Measurements from ENCODE around the gene COX6B2. TPM values are rescaled to one million over a fixed set of nuclear protein-coding genes. Genes with fewer than 3 reads are reported as not detected.

COX6B2 gene
- total RNA-seq, 1 donor from 2014 or later, result 0.87 TPM

DNA sequence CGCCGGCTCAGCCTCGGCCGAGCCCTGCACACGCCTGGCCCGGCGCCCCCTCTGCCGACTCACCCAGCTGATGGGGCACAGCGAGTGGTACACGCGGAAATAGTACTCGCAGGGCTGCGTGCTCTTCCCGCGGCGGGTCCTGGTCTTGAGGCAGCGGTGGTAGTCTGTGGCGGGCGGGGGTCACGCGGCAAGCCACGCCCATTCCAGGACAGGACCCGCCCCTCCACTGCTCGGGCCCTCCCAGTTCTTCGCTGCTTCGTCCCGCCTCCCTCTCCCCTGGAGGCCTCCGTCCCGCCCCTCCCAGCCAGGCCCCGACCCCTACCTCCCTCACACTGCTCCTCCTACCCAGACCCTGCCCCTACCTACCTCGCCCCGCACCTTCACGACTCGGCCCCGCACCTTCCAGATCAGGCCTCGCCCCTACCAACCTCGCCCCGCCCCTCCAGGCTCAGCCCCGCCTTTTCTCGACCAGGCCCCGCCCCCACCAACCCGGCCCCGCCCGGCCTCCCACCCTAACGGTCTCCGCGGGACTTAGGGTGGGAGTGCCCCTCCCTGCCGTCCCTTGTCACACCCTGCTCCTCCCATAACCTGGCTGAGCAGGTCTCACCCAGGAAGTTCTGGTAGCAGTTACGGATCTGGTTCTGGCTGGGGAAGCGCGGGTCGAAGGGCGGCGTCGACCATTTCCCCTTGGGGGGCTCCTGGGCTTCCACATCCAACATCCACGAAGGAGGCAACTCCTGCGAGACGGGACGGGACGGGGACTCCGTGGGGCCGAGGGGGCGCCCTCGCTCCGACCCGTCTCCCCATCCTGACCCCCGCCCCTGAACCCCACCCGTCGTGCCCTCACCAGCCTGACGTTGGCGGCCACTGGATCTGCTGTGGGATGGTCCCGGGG is 469 bp downstream of the COX6B2 start:
- Mint-ChIP-seq H3K4me3 (peak overlapping the region; percentile 79), H3K27me3 (peaks cover 72% of the 10 kb centered on the region), H3K9me3 (no peaks in the 10 kb centered on the region), H3K36me3 (no peaks in the 10 kb centered on the region), H3K4me1 (ENCODE audit: unreplicated experiment) (peaks cover 7% of the 10 kb centered on the region), H3K27ac (no peak overlapping the region)
- DNase-seq (ENCODE audit: extremely low spot score, unreplicated experiment), result peak; percentile 75
- TF ChIP-seq, protein P1, sequence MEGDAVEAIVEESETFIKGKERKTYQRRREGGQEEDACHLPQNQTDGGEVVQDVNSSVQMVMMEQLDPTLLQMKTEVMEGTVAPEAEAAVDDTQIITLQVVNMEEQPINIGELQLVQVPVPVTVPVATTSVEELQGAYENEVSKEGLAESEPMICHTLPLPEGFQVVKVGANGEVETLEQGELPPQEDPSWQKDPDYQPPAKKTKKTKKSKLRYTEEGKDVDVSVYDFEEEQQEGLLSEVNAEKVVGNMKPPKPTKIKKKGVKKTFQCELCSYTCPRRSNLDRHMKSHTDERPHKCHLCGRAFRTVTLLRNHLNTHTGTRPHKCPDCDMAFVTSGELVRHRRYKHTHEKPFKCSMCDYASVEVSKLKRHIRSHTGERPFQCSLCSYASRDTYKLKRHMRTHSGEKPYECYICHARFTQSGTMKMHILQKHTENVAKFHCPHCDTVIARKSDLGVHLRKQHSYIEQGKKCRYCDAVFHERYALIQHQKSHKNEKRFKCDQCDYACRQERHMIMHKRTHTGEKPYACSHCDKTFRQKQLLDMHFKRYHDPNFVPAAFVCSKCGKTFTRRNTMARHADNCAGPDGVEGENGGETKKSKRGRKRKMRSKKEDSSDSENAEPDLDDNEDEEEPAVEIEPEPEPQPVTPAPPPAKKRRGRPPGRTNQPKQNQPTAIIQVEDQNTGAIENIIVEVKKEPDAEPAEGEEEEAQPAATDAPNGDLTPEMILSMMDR (conservative IDR thresholded peaks at IDR 0.05), result no peak

GRCh38 chr19:55353356-55353802 is 1.1 kb downstream of the COX6B2 start:
- Mint-ChIP-seq H3K4me1 (ENCODE audit: unreplicated experiment) (peaks cover 7% of the 10 kb centered on the region), H3K4me3 (peak overlapping the region; percentile 79), H3K9me3 (no peaks in the 10 kb centered on the region), H3K27ac (no peak overlapping the region), H3K36me3 (no peaks in the 10 kb centered on the region), H3K27me3 (peaks cover 72% of the 10 kb centered on the region)
- TF ChIP-seq, protein P1 (conservative IDR thresholded peaks at IDR 0.05), result no peak
- DNase-seq (ENCODE audit: extremely low spot score, unreplicated experiment), result no peak

DNA sequence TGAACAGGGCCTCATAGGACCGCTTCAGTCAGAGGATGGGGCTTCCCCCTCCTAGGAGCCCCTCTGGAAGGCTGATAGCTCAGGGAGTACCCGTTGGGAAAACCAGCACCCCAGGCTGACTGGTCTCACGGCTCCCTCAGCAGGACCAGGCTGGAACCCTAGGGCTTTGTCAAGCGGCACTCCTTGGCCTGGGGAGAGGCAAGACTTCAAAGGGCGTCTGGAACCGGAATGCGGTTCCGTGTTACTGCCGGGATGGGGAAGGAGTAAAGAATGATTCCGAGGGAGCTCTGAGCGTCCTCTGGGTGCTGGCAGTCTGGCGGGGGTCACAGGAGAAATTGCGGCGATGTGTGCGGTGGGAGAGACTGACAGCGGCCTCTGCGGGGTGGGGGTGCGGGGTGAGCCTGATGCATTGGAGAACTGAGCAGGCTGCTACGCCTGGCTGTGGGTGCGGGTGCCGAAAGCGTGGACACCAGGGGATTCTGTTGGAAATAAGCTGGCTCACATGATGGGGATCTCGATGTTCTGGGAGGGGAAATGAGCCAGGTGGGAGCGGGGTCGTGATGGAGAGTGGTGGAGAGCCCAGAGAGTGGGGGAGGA is 1.9 kb downstream of the COX6B2 start:
- peak overlapping the region; percentile 79 for H3K4me3 Mint-ChIP-seq
- H3K27me3 Mint-ChIP-seq, result peaks cover 66% of the 10 kb centered on the region
- peaks cover 12% of the 10 kb centered on the region for H3K4me1 Mint-ChIP-seq (ENCODE audit: unreplicated experiment)
- DNase-seq (ENCODE audit: extremely low spot score, unreplicated experiment), result no peak
- H3K9me3 Mint-ChIP-seq, result no peaks in the 10 kb centered on the region
- no peaks in the 10 kb centered on the region for H3K36me3 Mint-ChIP-seq
- TF ChIP-seq, protein P1 (conservative IDR thresholded peaks at IDR 0.05), result no peak
- no peak overlapping the region for H3K27ac Mint-ChIP-seq

- DNase-seq (ENCODE audit: extremely low spot score, unreplicated experiment), result no peak
- H3K27me3 Mint-ChIP-seq, result peaks cover 60% of the 10 kb centered on the region
- H3K36me3 Mint-ChIP-seq, result no peaks in the 10 kb centered on the region
- TF ChIP-seq, protein P1 (conservative IDR thresholded peaks at IDR 0.05), result no peak
- H3K27ac Mint-ChIP-seq, result no peak overlapping the region
- H3K9me3 Mint-ChIP-seq, result no peaks in the 10 kb centered on the region
- H3K4me1 Mint-ChIP-seq (ENCODE audit: unreplicated experiment), result peaks cover 9% of the 10 kb centered on the region
- no peak overlapping the region for H3K4me3 Mint-ChIP-seq
Observed at GRCh38 chr19:55352040-55352439, 2.5 kb downstream of the COX6B2 start.

DNA sequence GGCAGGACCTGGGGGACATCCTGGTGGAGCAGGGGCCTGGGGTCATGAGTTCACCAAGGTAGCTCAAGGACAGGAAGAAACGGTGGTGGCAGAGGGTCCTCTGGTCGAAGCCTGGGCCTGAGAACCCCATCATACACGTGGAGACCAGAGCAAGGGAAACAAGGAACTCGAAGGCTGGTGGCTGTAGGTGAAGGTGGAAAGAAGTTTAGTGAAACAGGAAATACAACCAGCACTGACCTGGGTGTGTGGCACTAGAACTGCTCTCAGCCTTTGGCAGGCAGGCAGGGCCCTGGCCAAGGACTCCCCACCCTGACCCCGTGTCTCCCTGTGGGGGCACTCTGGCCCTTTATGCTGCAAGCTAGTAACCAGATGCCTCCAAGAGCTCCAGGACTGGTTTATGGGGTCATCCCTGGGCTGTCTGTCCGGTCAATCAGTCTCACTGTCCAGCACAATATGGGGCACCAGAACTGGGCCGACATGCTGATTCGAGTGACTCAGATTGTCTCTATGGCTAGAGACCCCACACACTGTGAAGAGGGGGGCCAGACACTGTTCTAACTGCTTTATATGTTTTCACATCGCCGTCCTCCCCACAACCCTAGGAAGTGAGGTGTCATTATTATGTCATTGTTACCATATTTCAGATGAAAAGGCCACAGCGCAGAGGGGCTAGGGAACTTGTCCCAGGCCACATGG is 3.8 kb downstream of the COX6B2 start:
- no peaks in the 10 kb centered on the region for H3K36me3 Mint-ChIP-seq
- H3K9me3 Mint-ChIP-seq, result no peaks in the 10 kb centered on the region
- no peak overlapping the region for H3K27ac Mint-ChIP-seq
- TF ChIP-seq, protein P1 (conservative IDR thresholded peaks at IDR 0.05), result no peak
- H3K27me3 Mint-ChIP-seq, result peaks cover 47% of the 10 kb centered on the region
- peak overlapping the region; percentile 41 for H3K4me3 Mint-ChIP-seq
- peaks cover 9% of the 10 kb centered on the region for H3K4me1 Mint-ChIP-seq (ENCODE audit: unreplicated experiment)
- no peak for DNase-seq (ENCODE audit: extremely low spot score, unreplicated experiment)

Data from type B pancreatic cell (in vitro differentiated cells).